HCT116 (cell line): ENCODE results near the gene OVAAL. TPM values are rescaled to one million over a fixed set of nuclear protein-coding genes. Genes with fewer than 3 reads are reported as not detected.

Experiments
- ATAC-seq: fragments of 200-7000 bp; cut with Tn5 transposase; 2 replicates; pipeline ENCODE4 v1.9.1; 2020; ENCODE audit warnings: mild to moderate bottlenecking, moderate library complexity
- BruUV-seq: library from RNA; stranded (reverse); fragments of 400-500 nt; replicated peaks from 2 replicates; lab custom pipeline; 2021; lab: Mats Ljungman, UMichigan
- CTCF ChIA-PET: fragments of 300-600 bp; sonication (Branson Sonifier 250); formaldehyde crosslinking; loops from one replicate; lab custom pipeline; 2021; ENCODE audit warnings: antibody characterized with exemption; lab: Charles Lee
- POLR2A ChIA-PET: fragments of 300-600, 350-600 bp; sonication (Branson Sonifier 250); formaldehyde crosslinking; loops from one replicate; lab custom pipeline; 2021; ENCODE audit warnings: antibody characterized with exemption; lab: Charles Lee
- RAD21 ChIA-PET, 2 experiments: fragments of 300-600 bp; sonication (Branson Sonifier 250); formaldehyde crosslinking; loops; one replicate each; lab custom pipeline; 2023; ENCODE audit warnings: low total read pairs in 2 of 2; ENCODE audit not compliant: uncharacterized antibody in 2 of 2, unreplicated experiment in 2 of 2, low non-redundant PET in 1 of 2; lab: Charles Lee
- DNase-seq: peaks from one replicate; pipeline ENCODE4 v3.0.0-alpha.2; 2010; ENCODE audit warnings: low read depth, low spot score
- H2AFZ ChIP-seq: fragments of 200-600 bp; shearing (Covaris generic), sonication (generic); 2 replicates; pipeline ENCODE4 v1.6.1; 2017; ENCODE audit warnings: low read depth, mixed run types, mixed read lengths, antibody characterized with exemption, low read length; ENCODE audit not compliant: poor library complexity, severe bottlenecking
- H3K27ac ChIP-seq: 2 replicates; pipeline ENCODE4 v1.5.1; 2012; ENCODE audit warnings: low read depth, low read length
- H3K27me3 ChIP-seq: fragments of 200-600 bp; sonication (generic); 2 replicates; pipeline ENCODE4 v1.6.1; 2016; ENCODE audit warnings: mixed run types, low read length, mixed read lengths; ENCODE audit not compliant: insufficient read depth
- H3K36me3 ChIP-seq, 2 experiments: fragments of 200-500 bp in 1 of 2; fragments of 200-600 bp in 1 of 2; sonication (Bioruptor generic) in 1 of 2; sonication (generic) in 1 of 2; 2 replicates each; pipeline versions ENCODE4 v1.5.1 to v1.6.1; 2014 to 2016; ENCODE audit warnings: low read length in 2 of 2, inconsistent platforms in 1 of 2, mixed read lengths in 1 of 2, mixed run types in 1 of 2; ENCODE audit not compliant: insufficient read depth in 2 of 2, control insufficient read depth in 1 of 2
- H3K4me1 ChIP-seq, 2 experiments: fragments of 200-600 bp in 1 of 2; sonication (generic) in 1 of 2; 2 replicates each; pipeline versions ENCODE4 v1.5.1 to v1.6.1; 2012 to 2017; ENCODE audit warnings: low read length in 2 of 2, inconsistent platforms in 1 of 2, mild to moderate bottlenecking in 1 of 2, mixed read lengths in 1 of 2, mixed run types in 1 of 2, moderate library complexity in 1 of 2; ENCODE audit not compliant: insufficient read depth in 2 of 2, control insufficient read depth in 1 of 2
- H3K4me2 ChIP-seq: fragments of 200-600 bp; sonication (generic); 2 replicates; pipeline ENCODE4 v1.6.1; 2017; ENCODE audit warnings: mixed run types, low read length, mixed read lengths
- H3K4me3 ChIP-seq, 2 experiments: fragments of 200-600 bp in 1 of 2; sonication (generic) in 1 of 2; replicated peaks in 1 of 2; 2 replicates each; pipeline ENCODE4 v1.5.1; 2011 to 2016; ENCODE audit warnings: low read length in 2 of 2, control low read depth in 1 of 2, low read depth in 1 of 2, mild to moderate bottlenecking in 1 of 2, mixed read lengths in 1 of 2, mixed run types in 1 of 2
- H3K79me2 ChIP-seq: fragments of 200-600 bp; sonication (generic); 2 replicates; pipeline ENCODE4 v1.6.1; 2017; ENCODE audit warnings: mild to moderate bottlenecking, mixed run types, low read length, moderate library complexity, mixed read lengths; ENCODE audit not compliant: insufficient read depth
- H3K9ac ChIP-seq: fragments of 200-600 bp; sonication (generic); 2 replicates; pipeline ENCODE4 v1.6.1; 2016; ENCODE audit warnings: low read length, mixed read lengths
- H3K9me2 ChIP-seq: fragments of 200-600 bp; sonication (generic), shearing (Covaris generic); 2 replicates; pipeline ENCODE4 v1.6.1; 2017; ENCODE audit warnings: mixed run types, mild to moderate bottlenecking, moderate library complexity; ENCODE audit not compliant: insufficient read depth
- H3K9me3 ChIP-seq, 2 experiments: fragments of 200-500 bp in 1 of 2; fragments of 200-600 bp in 1 of 2; sonication (Bioruptor generic) in 1 of 2; sonication (generic) in 1 of 2; 2 replicates each; pipeline ENCODE4 v1.6.1; 2014 to 2017; ENCODE audit warnings: low read length in 2 of 2, mixed read lengths in 2 of 2, inconsistent platforms in 1 of 2, low read depth in 1 of 2, mild to moderate bottlenecking in 1 of 2, mixed run types in 1 of 2, moderate library complexity in 1 of 2; ENCODE audit not compliant: control insufficient read depth in 1 of 2, insufficient read depth in 1 of 2
- H4K20me1 ChIP-seq: fragments of 200-600 bp; sonication (generic), shearing (Covaris generic); 2 replicates; pipeline ENCODE4 v1.6.1; 2017; ENCODE audit warnings: mixed run types, mild to moderate bottlenecking, moderate library complexity; ENCODE audit not compliant: insufficient read depth
- ATF3 ChIP-seq: IDR thresholded peaks from 2 replicates; pipeline ENCODE4 v1.6.1; 2012
- CBX3 ChIP-seq: IDR thresholded peaks from 2 replicates; pipeline ENCODE4 v1.6.1; 2012; ENCODE audit warnings: low read depth
- CTCF ChIP-seq, 3 experiments: fragments of 200-600 bp in 1 of 3; sonication (generic) in 1 of 3; IDR thresholded peaks in 2 of 3; conservative IDR thresholded peaks in 1 of 3; 2 replicates each; pipeline ENCODE4 v1.5.1; 2012 to 2017; ENCODE audit warnings: low read depth in 2 of 3, low read length in 2 of 3, antibody characterized with exemption in 1 of 3, borderline replicate concordance in 1 of 3, control low read depth in 1 of 3, mild to moderate bottlenecking in 1 of 3, mixed read lengths in 1 of 3, mixed run types in 1 of 3, moderate library complexity in 1 of 3; ENCODE audit not compliant: insufficient read depth in 1 of 3
- EGR1 ChIP-seq: IDR thresholded peaks from 2 replicates; pipeline ENCODE4 v1.6.1; 2012; ENCODE audit warnings: low read depth
- ELF1 ChIP-seq: IDR thresholded peaks from 2 replicates; pipeline ENCODE4 v1.6.1; 2012; ENCODE audit warnings: low read depth, borderline replicate concordance
- EZH2 ChIP-seq: fragments of 200-600 bp; sonication (generic); IDR thresholded peaks from 2 replicates; pipeline ENCODE4 v1.6.1; 2017; ENCODE audit warnings: antibody characterized with exemption, mixed run types
- FOSL1 ChIP-seq: IDR thresholded peaks from 2 replicates; pipeline ENCODE4 v1.6.1; 2012; ENCODE audit warnings: low read depth
- JUND ChIP-seq: IDR thresholded peaks from 2 replicates; pipeline ENCODE4 v1.6.1; 2012
- POLR2AphosphoS5 ChIP-seq: IDR thresholded peaks from 2 replicates; pipeline ENCODE4 v1.6.1; 2011; ENCODE audit warnings: mild to moderate bottlenecking, low read depth, low read length, moderate library complexity
- REST ChIP-seq: IDR thresholded peaks from 2 replicates; pipeline ENCODE4 v1.6.1; 2012; ENCODE audit warnings: low read depth
- SP1 ChIP-seq: IDR thresholded peaks from 2 replicates; pipeline ENCODE4 v1.6.1; 2012; ENCODE audit warnings: low read depth
- SRF ChIP-seq: IDR thresholded peaks from 2 replicates; pipeline ENCODE4 v1.6.1; 2012; ENCODE audit warnings: low read depth
- TCF7L2 ChIP-seq: IDR thresholded peaks from 2 replicates; pipeline ENCODE4 v1.7.0; 2011; ENCODE audit warnings: borderline replicate concordance, inconsistent platforms; ENCODE audit not compliant: insufficient read depth, insufficient read length; ENCODE audit errors: extremely low read depth
- YY1 ChIP-seq: IDR thresholded peaks from 2 replicates; pipeline ENCODE4 v1.6.1; 2011; ENCODE audit warnings: low read length, low read depth, moderate library complexity, mild to moderate bottlenecking; ENCODE audit not compliant: insufficient replicate concordance; ENCODE audit errors: extremely low read depth
- ZBTB33 ChIP-seq: IDR thresholded peaks from 2 replicates; pipeline ENCODE4 v1.6.1; 2011; ENCODE audit warnings: mild to moderate bottlenecking, low read length, moderate library complexity; ENCODE audit not compliant: insufficient replicate concordance; ENCODE audit errors: extremely low read depth
- ZFX ChIP-seq: fragments of 450-650 bp; IDR thresholded peaks from 2 replicates; pipeline ENCODE4 v1.6.1; 2017
- ZNF274 ChIP-seq: fragments of 200-500 bp; sonication (Bioruptor generic); IDR thresholded peaks from 2 replicates; pipeline ENCODE4 v1.6.1; 2014; ENCODE audit warnings: mild to moderate bottlenecking, low read depth, low read length, inconsistent platforms
- intact Hi-C: fragments of 100-400 bp; cut with micrococcal nuclease; formaldehyde crosslinking; loops from 2 replicates; pipeline ENCODE4 v1.10.0; 2022
- total RNA-seq: library from RNA; stranded (reverse); gene quantifications from one replicate; pipeline ENCODE4 v1.2.1, GENCODE V29; 2021; ENCODE audit not compliant: unreplicated experiment

The OVAAL gene
- total RNA-seq, 1 experiment from 2014 or later: not detected

GRCh38 chr1:180544050-180544449, 14.7 kb upstream of the OVAAL start:
- H3K4me2 ChIP-seq: no peak overlapping the region
- H3K79me2 ChIP-seq: no peaks in the 10 kb centered on the region
- ChIA-PET CTCF (no interaction called here), RAD21 (no interaction called here), POLR2A (no interaction called here)
- no peak overlapping the region for H3K4me3 ChIP-seq
- H3K36me3 ChIP-seq: no peaks in the 10 kb centered on the region
- no peaks in the 10 kb centered on the region for H3K27me3 ChIP-seq
- no peak for TF ChIP-seq ZFX
- TF ChIP-seq POLR2AphosphoS5: no peak
- TF ChIP-seq ZNF274: no peak
- TF ChIP-seq CBX3: no peak
- no peak for TF ChIP-seq SRF
- no peak for TF ChIP-seq EGR1
- no peak for TF ChIP-seq FOSL1
- no peak for TF ChIP-seq CTCF (IDR thresholded peaks at IDR 0.05 in 2 of 3, conservative IDR thresholded peaks at IDR 0.05 in 1 of 3; ENCODE audit: borderline replicate concordance in 1 of 3, insufficient read depth in 1 of 3, low read depth in 2 of 3, low read length in 2 of 3)
- no peak for TF ChIP-seq JUND
- no peak for TF ChIP-seq REST
- no peak for TF ChIP-seq SP1
- TF ChIP-seq ELF1: no peak
- TF ChIP-seq YY1: no peak
- TF ChIP-seq TCF7L2: no peak
- TF ChIP-seq ATF3: no peak
- TF ChIP-seq EZH2: no peak
- TF ChIP-seq ZBTB33: no peak
- no peaks in the 10 kb centered on the region for H3K9me2 ChIP-seq
- intact Hi-C loops: no loop called here
- no peak overlapping the region for H2AFZ ChIP-seq
- no peaks in the 10 kb centered on the region for H3K4me1 ChIP-seq
- DNase-seq (no peak), ATAC-seq (no peak)
- H3K9ac ChIP-seq: no peak overlapping the region
- H4K20me1 ChIP-seq: no peaks in the 10 kb centered on the region
- no TSS peak for BruUV-seq
- H3K27ac ChIP-seq: no peak overlapping the region
- H3K9me3 ChIP-seq: no peaks in the 10 kb centered on the region
